ENCODE data around the gene MAST3.
"Not testable (repeated sequence)": the region's sequence is repeated elsewhere in the genome, so short reads cannot be mapped to it uniquely, and the experiment has no call there.

MAST3 gene

GRCh38 chr19:18085702-18086457, 11.7 kb upstream of the MAST3 start:
- H3K4ac ChIP-seq (ENCODE audit: low read depth in 1 of 2, low read length in 2 of 2) = no peak overlapping the region
- no peak overlapping the region for H2BK5ac ChIP-seq (ENCODE audit: low read depth, low read length, poor library complexity, severe bottlenecking)
- no peak overlapping the region for H3K9ac ChIP-seq (ENCODE audit: low read length)
- no peak overlapping the region for H2BK120ac ChIP-seq (ENCODE audit: low read depth, low read length)
- peaks cover 7% of the 10 kb centered on the region for H3K9me3 ChIP-seq (ENCODE audit: control insufficient read depth, low read length)
- no peak overlapping the region for H4K8ac ChIP-seq (ENCODE audit: low read length)
- no peak overlapping the region for H3K4me3 ChIP-seq (ENCODE audit: insufficient read depth in 1 of 2, low read depth in 1 of 2, low read length in 2 of 2)
- H4K91ac ChIP-seq (ENCODE audit: low read length) = no peak overlapping the region
- no peaks in the 10 kb centered on the region for H3K79me1 ChIP-seq (replicated peaks; ENCODE audit: low read length, poor library complexity, severe bottlenecking)
- peaks cover 5 to 9% of the 10 kb centered on the region in 2 experiments for H3K27me3 ChIP-seq (ENCODE audit: control insufficient read depth in 1 of 2, insufficient read depth in 1 of 2, low read length in 2 of 2)
- no peak overlapping the region for H3K27ac ChIP-seq (ENCODE audit: low read length, poor library complexity, severe bottlenecking)
- no peak overlapping the region for H2AK5ac ChIP-seq (ENCODE audit: low read length, severe bottlenecking)
- no peak overlapping the region for H3K14ac ChIP-seq (ENCODE audit: low read length in 2 of 2)
- H3K4me1 ChIP-seq (ENCODE audit: control insufficient read depth, insufficient read depth, low read depth, low read length) = peaks cover 9% of the 10 kb centered on the region
- no peak overlapping the region for H3K4me2 ChIP-seq (ENCODE audit: low read length, poor library complexity, severe bottlenecking)
- no peaks in the 10 kb centered on the region for H3K36me3 ChIP-seq (ENCODE audit: control insufficient read depth in 1 of 2, insufficient read depth in 2 of 2, low read depth in 1 of 2, low read length in 2 of 2)
- no peak overlapping the region for H3K23ac ChIP-seq (ENCODE audit: low read length in 2 of 2)
- H2AFZ ChIP-seq (ENCODE audit: low read depth, low read length) = no peak overlapping the region
- no peak for DNase-seq
- H2BK15ac ChIP-seq (ENCODE audit: low read depth, poor library complexity, severe bottlenecking) = no peak overlapping the region
- H2BK12ac ChIP-seq (ENCODE audit: low read length in 2 of 2) = no peak overlapping the region
- no peak overlapping the region for H3K18ac ChIP-seq (ENCODE audit: low read depth in 1 of 2, low read length in 2 of 2)
- WGBS = 96% methylated on average over 6 of the region's 8 CpGs

DNA sequence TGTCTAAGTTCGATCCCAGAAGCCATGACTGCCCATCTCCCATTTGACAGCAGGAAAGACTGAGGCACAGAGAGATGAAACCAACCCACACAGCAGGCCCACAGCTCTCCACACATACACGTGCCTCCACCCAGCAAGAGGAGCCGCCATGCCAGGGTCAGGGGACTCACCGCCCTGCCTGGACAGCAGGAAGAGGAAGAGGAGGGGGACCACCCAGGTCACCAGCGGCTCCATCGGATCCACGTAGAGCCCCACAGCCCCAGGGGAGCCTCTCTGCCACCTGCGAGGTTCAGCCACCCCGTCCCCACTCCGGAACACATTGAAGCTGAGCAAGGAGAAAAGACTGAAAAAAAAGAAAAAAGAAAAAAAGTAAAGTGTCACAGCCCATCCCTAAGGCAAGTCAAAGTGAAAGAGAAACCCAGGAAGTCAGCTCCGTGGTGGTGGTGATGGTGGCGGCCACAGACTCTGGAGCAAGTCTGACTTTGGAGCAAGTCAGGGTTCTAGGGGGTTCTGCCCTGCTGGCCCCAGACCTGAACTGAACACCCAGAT, 10.9 kb upstream of the MAST3 start, which contains the start of gene IL12RB1:
IL12RB1 (minus strand) TSS at position 345 of the 549 bp plus-strand sequence; CDS start at position 234, 111 bp downstream.
- Histone ChIP-seq H3K14ac (ENCODE audit: low read length in 2 of 2) (no peak within 1 kb of the TSS), H3K27ac (ENCODE audit: low read length, poor library complexity, severe bottlenecking) (no peak within 1 kb of the TSS), H2BK12ac (ENCODE audit: low read length in 2 of 2) (no peak within 1 kb of the TSS), H3K9ac (ENCODE audit: low read length) (peak within 1 kb of the TSS; percentile 4), H2BK15ac (ENCODE audit: low read depth, poor library complexity, severe bottlenecking) (peak within 1 kb of the TSS; percentile 86), H2BK120ac (ENCODE audit: low read depth, low read length) (no peak within 1 kb of the TSS), H3K79me1 (replicated peaks; ENCODE audit: low read length, poor library complexity, severe bottlenecking) (no peaks in the 10 kb centered on the region), H3K4ac (ENCODE audit: low read depth in 1 of 2, low read length in 2 of 2) (no peak within 1 kb of the TSS), H3K23ac (ENCODE audit: low read length in 2 of 2) (no peak within 1 kb of the TSS), H3K4me1 (ENCODE audit: control insufficient read depth, insufficient read depth, low read depth, low read length) (peaks cover 11% of the 10 kb centered on the region), H3K4me3 (ENCODE audit: insufficient read depth in 1 of 2, low read depth in 1 of 2, low read length in 2 of 2) (peak within 1 kb of the TSS in 1 of 2 experiments; percentile 24), H3K27me3 (ENCODE audit: control insufficient read depth in 1 of 2, insufficient read depth in 1 of 2, low read length in 2 of 2) (peaks cover 4 to 12% of the 10 kb centered on the region in 2 experiments), H2AFZ (ENCODE audit: low read depth, low read length) (no peak within 1 kb of the TSS), H3K4me2 (ENCODE audit: low read length, poor library complexity, severe bottlenecking) (no peak within 1 kb of the TSS), H3K18ac (ENCODE audit: low read depth in 1 of 2, low read length in 2 of 2) (peak within 1 kb of the TSS in 1 of 2 experiments; percentile 38), H2BK5ac (ENCODE audit: low read depth, low read length, poor library complexity, severe bottlenecking) (no peak within 1 kb of the TSS), H3K9me3 (ENCODE audit: control insufficient read depth, low read length) (peaks cover 7% of the 10 kb centered on the region), H4K8ac (ENCODE audit: low read length) (peak within 1 kb of the TSS; percentile 82), H2AK5ac (ENCODE audit: low read length, severe bottlenecking) (no peak within 1 kb of the TSS), H4K91ac (ENCODE audit: low read length) (peak within 1 kb of the TSS; percentile 62), H3K36me3 (ENCODE audit: control insufficient read depth in 1 of 2, insufficient read depth in 2 of 2, low read depth in 1 of 2, low read length in 2 of 2) (no peaks in the 10 kb centered on the region)
- WGBS = 82% methylated on average over 12 of the region's 12 CpGs
- DNase-seq = no peak

DNA sequence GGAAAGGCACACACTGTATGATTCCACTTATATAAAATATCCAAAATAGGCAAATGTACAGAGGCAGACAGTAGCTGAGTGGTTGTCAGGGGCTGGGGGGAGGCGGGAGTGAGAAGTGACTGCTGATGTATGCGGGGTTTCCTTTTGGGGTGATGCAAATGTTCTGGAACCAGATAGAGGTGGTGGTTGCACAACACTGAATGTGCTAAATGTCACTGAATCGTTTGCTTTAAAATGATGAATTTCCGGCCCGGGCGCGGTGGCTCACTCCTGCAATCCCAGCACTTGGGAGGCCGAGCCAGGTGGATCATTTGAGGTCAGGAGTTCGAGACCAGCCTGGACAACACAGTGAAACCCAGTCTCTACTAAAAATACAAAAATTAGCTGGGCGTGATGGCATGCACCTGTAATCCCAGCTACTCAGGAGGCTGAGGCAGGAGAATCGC, 8.5 kb upstream of the MAST3 start:
- H2AFZ ChIP-seq (ENCODE audit: low read depth, low read length); H3K9me3 ChIP-seq (ENCODE audit: control insufficient read depth, low read length); H2BK120ac ChIP-seq (ENCODE audit: low read depth, low read length); H3K36me3 ChIP-seq (ENCODE audit: control insufficient read depth in 1 of 2, insufficient read depth in 2 of 2, low read depth in 1 of 2, low read length in 2 of 2); H2BK5ac ChIP-seq (ENCODE audit: low read depth, low read length, poor library complexity, severe bottlenecking); H3K27me3 ChIP-seq (ENCODE audit: control insufficient read depth in 1 of 2, insufficient read depth in 1 of 2, low read length in 2 of 2); H2AK5ac ChIP-seq (ENCODE audit: low read length, severe bottlenecking); H2BK12ac ChIP-seq (ENCODE audit: low read length in 2 of 2); H4K91ac ChIP-seq (ENCODE audit: low read length); H3K9ac ChIP-seq (ENCODE audit: low read length); H3K4me2 ChIP-seq (ENCODE audit: low read length, poor library complexity, severe bottlenecking); H2BK15ac ChIP-seq (ENCODE audit: low read depth, poor library complexity, severe bottlenecking); H3K23ac ChIP-seq (ENCODE audit: low read length in 2 of 2); H3K27ac ChIP-seq (ENCODE audit: low read length, poor library complexity, severe bottlenecking); H4K8ac ChIP-seq (ENCODE audit: low read length); H3K4ac ChIP-seq (ENCODE audit: low read depth in 1 of 2, low read length in 2 of 2); DNase-seq; H3K18ac ChIP-seq (ENCODE audit: low read depth in 1 of 2, low read length in 2 of 2); H3K14ac ChIP-seq (ENCODE audit: low read length in 2 of 2); H3K4me3 ChIP-seq (ENCODE audit: insufficient read depth in 1 of 2, low read depth in 1 of 2, low read length in 2 of 2); H3K79me1 ChIP-seq (replicated peaks; ENCODE audit: low read length, poor library complexity, severe bottlenecking): not testable (repeated sequence)
- 82% methylated on average over 11 of the region's 11 CpGs for WGBS
- H3K4me1 ChIP-seq (ENCODE audit: control insufficient read depth, insufficient read depth, low read depth, low read length) = peaks cover 11% of the 10 kb centered on the region

- Histone ChIP-seq H3K79me1 (replicated peaks; ENCODE audit: low read length, poor library complexity, severe bottlenecking) (no peaks in the 10 kb centered on the region), H2BK120ac (ENCODE audit: low read depth, low read length) (no peak overlapping the region)
- 72% methylated on average over 5 of the region's 5 CpGs for WGBS
Measured at GRCh38 chr19:18089726-18090125, 7.9 kb upstream of the MAST3 start.

More at GRCh38 chr19:18089726-18090125, 7.9 kb upstream of the MAST3 start:
- no peak for DNase-seq
- Histone ChIP-seq H3K4me1 (ENCODE audit: control insufficient read depth, insufficient read depth, low read depth, low read length) (peaks cover 11% of the 10 kb centered on the region), H3K18ac (ENCODE audit: low read depth in 1 of 2, low read length in 2 of 2) (no peak overlapping the region), H2BK12ac (ENCODE audit: low read length in 2 of 2) (peak overlapping the region in 1 of 2 experiments; percentile 13), H3K23ac (ENCODE audit: low read length in 2 of 2) (no peak overlapping the region), H2AFZ (ENCODE audit: low read depth, low read length) (no peak overlapping the region), H3K4ac (ENCODE audit: low read depth in 1 of 2, low read length in 2 of 2) (no peak overlapping the region), H4K8ac (ENCODE audit: low read length) (no peak overlapping the region), H2BK15ac (ENCODE audit: low read depth, poor library complexity, severe bottlenecking) (no peak overlapping the region), H3K27me3 (ENCODE audit: control insufficient read depth in 1 of 2, insufficient read depth in 1 of 2, low read length in 2 of 2) (peaks cover 0 to 3% of the 10 kb centered on the region in 2 experiments), H3K27ac (ENCODE audit: low read length, poor library complexity, severe bottlenecking) (no peak overlapping the region), H3K9me3 (ENCODE audit: control insufficient read depth, low read length) (no peaks in the 10 kb centered on the region), H3K4me3 (ENCODE audit: insufficient read depth in 1 of 2, low read depth in 1 of 2, low read length in 2 of 2) (no peak overlapping the region), H3K4me2 (ENCODE audit: low read length, poor library complexity, severe bottlenecking) (no peak overlapping the region), H3K9ac (ENCODE audit: low read length) (no peak overlapping the region), H3K36me3 (ENCODE audit: control insufficient read depth in 1 of 2, insufficient read depth in 2 of 2, low read depth in 1 of 2, low read length in 2 of 2) (no peaks in the 10 kb centered on the region), H3K14ac (ENCODE audit: low read length in 2 of 2) (no peak overlapping the region), H2AK5ac (ENCODE audit: low read length, severe bottlenecking) (no peak overlapping the region), H2BK5ac (ENCODE audit: low read depth, low read length, poor library complexity, severe bottlenecking) (no peak overlapping the region), H4K91ac (ENCODE audit: low read length) (no peak overlapping the region)

Data from mesenchymal stem cell (in vitro differentiated cells and primary cell).